A549 (cell line): Measurements from ENCODE around the gene FNBP1L. TPM values are rescaled to one million over a fixed set of nuclear protein-coding genes. Genes with fewer than 3 reads are reported as not detected.

Experiments used
- ATAC-seq, 2 experiments: fragments of 200-7000 bp in 1 of 2; fragments of >200 bp in 1 of 2; cut with Nextera tagmentation in 1 of 2; cut with Tn5 transposase in 1 of 2; 3 replicates each; pipeline versions ENCODE4 v1.8.0 to v1.9.1; 2018 to 2020; ENCODE audit warnings: mild to moderate bottlenecking in 1 of 2, moderate library complexity in 1 of 2
- CTCF ChIA-PET: fragments of 300-600 bp; sonication (Branson Sonifier 250); formaldehyde crosslinking; extraction: SDS; loops from one replicate; lab custom pipeline; 2021; ENCODE audit warnings: antibody characterized with exemption, inconsistent platforms; lab: Yijun Ruan, JAX
- POLR2A ChIA-PET: fragments of 350-600 bp; formaldehyde crosslinking; extraction: SDS; loops from one replicate; lab custom pipeline; 2021; ENCODE audit warnings: antibody characterized with exemption, inconsistent platforms; lab: Yijun Ruan, JAX
- DNase-seq, 2 experiments: peaks; one replicate each; pipeline versions ENCODE4 v3.0.0 to v3.0.0-alpha.2; 2011 to 2016; ENCODE audit warnings: low read depth in 1 of 2, low spot score in 1 of 2
- FAIRE-seq: peaks from 2 replicates; lab custom pipeline; 2011; peaks lifted over from hg19 to GRCh38; lab: Jason Lieb, UNC
- H3K27ac ChIP-seq, 2 experiments: fragments of >200 bp; sonication (Bioruptor Twin); formaldehyde crosslinking; 3 replicates each; pipeline ENCODE4 v1.5.1; 2016 to 2017
- H3K4me1 ChIP-seq: fragments of >200 bp; sonication (Bioruptor Twin); formaldehyde crosslinking; 3 replicates; pipeline ENCODE4 v1.6.1; 2016
- H3K4me2 ChIP-seq: fragments of >200 bp; sonication (Bioruptor Twin); formaldehyde crosslinking; 3 replicates; pipeline ENCODE4 v1.6.1; 2016
- H3K4me3 ChIP-seq: fragments of >200 bp; sonication (Bioruptor Twin); formaldehyde crosslinking; 3 replicates; pipeline ENCODE4 v1.5.1; 2016
- H3K9me3 ChIP-seq: fragments of >200 bp; sonication (Bioruptor Twin); formaldehyde crosslinking; 3 replicates; pipeline ENCODE4 v1.6.1; 2016
- CBX2 ChIP-seq: fragments of 200-600 bp; sonication (generic); IDR thresholded peaks from 2 replicates; pipeline ENCODE4 v1.6.1; 2016; ENCODE audit warnings: low read depth, mild to moderate bottlenecking, borderline replicate concordance
- CBX8 ChIP-seq: fragments of 200-600 bp; sonication (generic); IDR thresholded peaks from 2 replicates; pipeline ENCODE4 v1.6.1; 2016
- CEBPB ChIP-seq, 2 experiments: fragments of >200 bp in 1 of 2; sonication (Bioruptor Twin) in 1 of 2; formaldehyde crosslinking in 1 of 2; IDR thresholded peaks; 2 replicates each; pipeline ENCODE4 v1.6.1; 2012 to 2016
- E2F6 ChIP-seq: IDR thresholded peaks from 2 replicates; pipeline ENCODE4 v1.6.1; 2012; ENCODE audit warnings: low read depth, borderline replicate concordance
- ESRRA ChIP-seq: fragments of 150-350 bp; IDR thresholded peaks from 2 replicates; pipeline ENCODE4 v1.6.1; 2014; ENCODE audit warnings: mild to moderate bottlenecking, low read length, borderline replicate concordance
- FOSL2 ChIP-seq, 2 experiments: fragments of 450-650 bp in 1 of 2; fragments of >200 bp in 1 of 2; sonication (Bioruptor Twin) in 1 of 2; formaldehyde crosslinking; IDR thresholded peaks; 2 replicates each; pipeline versions ENCODE4 v1.5.0 to v1.6.1; 2016 to 2020; ENCODE audit warnings: mild to moderate bottlenecking in 1 of 2, moderate library complexity in 1 of 2
- FOXS1 ChIP-seq: fragments of 250-450 bp; sonication (Bioruptor Pico); IDR thresholded peaks from 2 replicates; pipeline ENCODE4 v1.5.0; 2020; ENCODE audit warnings: mild to moderate bottlenecking, moderate library complexity
- HDAC2 ChIP-seq: fragments of 200-600 bp; sonication (generic); IDR thresholded peaks from 2 replicates; pipeline ENCODE4 v1.6.1; 2016
- HOXA7 ChIP-seq: fragments of 250-450 bp; sonication (Bioruptor Pico); IDR thresholded peaks from 2 replicates; pipeline ENCODE4 v1.5.0; 2020; ENCODE audit warnings: mild to moderate bottlenecking, moderate library complexity
- JUN ChIP-seq, 2 experiments: fragments of >200 bp; sonication (Bioruptor Twin); formaldehyde crosslinking; IDR thresholded peaks; 2 replicates in 1 of 2; 3 replicates in 1 of 2; pipeline ENCODE4 v1.6.1; 2016 to 2017
- JUNB ChIP-seq: fragments of >200 bp; sonication (Bioruptor Twin); formaldehyde crosslinking; IDR thresholded peaks from 2 replicates; pipeline ENCODE4 v1.6.1; 2016
- KDM1A ChIP-seq: fragments of 200-600 bp; sonication (generic); IDR thresholded peaks from 2 replicates; pipeline ENCODE4 v1.6.1; 2016; ENCODE audit warnings: low read depth, mild to moderate bottlenecking
- KDM5A ChIP-seq: fragments of 200-600 bp; sonication (generic); IDR thresholded peaks from 2 replicates; pipeline ENCODE4 v1.6.1; 2016; ENCODE audit warnings: antibody characterized with exemption, mild to moderate bottlenecking
- MAZ ChIP-seq: fragments of 150-350 bp; IDR thresholded peaks from 2 replicates; pipeline ENCODE4 v1.6.1; 2014; ENCODE audit warnings: antibody characterized with exemption, low read depth, low read length, borderline replicate concordance
- MYC ChIP-seq: IDR thresholded peaks from 2 replicates; pipeline ENCODE4 v1.6.1; 2012; ENCODE audit warnings: mild to moderate bottlenecking, inconsistent platforms, low read length, improper control_type of control experiment, borderline replicate concordance
- NPAS2 ChIP-seq: fragments of 250-450 bp; sonication (Bioruptor Pico); IDR thresholded peaks from 2 replicates; pipeline ENCODE4 v1.8.0; 2022; ENCODE audit warnings: mild to moderate bottlenecking, moderate library complexity, borderline replicate concordance
- PHF8 ChIP-seq: fragments of 200-600 bp; sonication (generic); IDR thresholded peaks from 2 replicates; pipeline ENCODE4 v1.6.1; 2016; ENCODE audit warnings: low read depth, mild to moderate bottlenecking, antibody characterized with exemption, moderate library complexity, borderline replicate concordance
- POLR2AphosphoS2 ChIP-seq: conservative IDR thresholded peaks from 2 replicates; pipeline ENCODE4 v1.6.1; 2012; ENCODE audit warnings: low read length, improper control_type of control experiment, inconsistent platforms
- RAD21 ChIP-seq, 2 experiments: fragments of >200 bp in 1 of 2; sonication (Bioruptor Twin) in 1 of 2; formaldehyde crosslinking in 1 of 2; IDR thresholded peaks in 1 of 2; conservative IDR thresholded peaks in 1 of 2; 2 replicates in 1 of 2; 3 replicates in 1 of 2; pipeline ENCODE4 v1.6.1; 2012 to 2018; ENCODE audit warnings: inconsistent platforms in 1 of 2
- RARB ChIP-seq: fragments of 250-450 bp; sonication (Bioruptor Pico); IDR thresholded peaks from 2 replicates; pipeline ENCODE4 v1.8.0; 2021; ENCODE audit warnings: mild to moderate bottlenecking, moderate library complexity
- RCOR1 ChIP-seq: fragments of 150-350 bp; IDR thresholded peaks from 2 replicates; pipeline ENCODE4 v1.6.1; 2014; ENCODE audit warnings: antibody characterized with exemption, low read length, low read depth
- REST ChIP-seq: fragments of 200-600 bp; sonication (generic); IDR thresholded peaks from 2 replicates; pipeline ENCODE4 v1.6.1; 2016; ENCODE audit warnings: antibody characterized with exemption, mild to moderate bottlenecking, moderate library complexity
- RNF2 ChIP-seq: fragments of 200-600 bp; sonication (generic); IDR thresholded peaks from 2 replicates; pipeline ENCODE4 v1.6.1; 2016; ENCODE audit warnings: low read depth, mild to moderate bottlenecking, antibody characterized with exemption, moderate library complexity, borderline replicate concordance
- SMC3 ChIP-seq: fragments of >200 bp; sonication (Bioruptor Twin); formaldehyde crosslinking; IDR thresholded peaks from 3 replicates; pipeline ENCODE4 v1.6.1; 2018; ENCODE audit warnings: inconsistent platforms
- TFCP2L1 ChIP-seq: fragments of 250-450 bp; sonication (Bioruptor Pico); IDR thresholded peaks from 2 replicates; pipeline ENCODE4 v1.5.0; 2021; ENCODE audit warnings: mild to moderate bottlenecking
- TP53 ChIP-seq: fragments of 250-450 bp; sonication (Bioruptor Pico); IDR thresholded peaks from 2 replicates; pipeline ENCODE4 v1.5.0; 2021; ENCODE audit warnings: mild to moderate bottlenecking, moderate library complexity
- ZSCAN20 ChIP-seq: fragments of 250-450 bp; sonication (Bioruptor Pico); IDR thresholded peaks from 2 replicates; pipeline ENCODE4 v1.8.0; 2022; ENCODE audit warnings: mild to moderate bottlenecking, moderate library complexity
- polyA plus RNA-seq, 4 experiments: library from polyadenylated mRNA; depleted of rRNA in 3 of 4; stranded (reverse); fragments of >200 nt; fragmentation: RNase III in 1 of 4; extraction: RNeasy Plus Mini Kit Qiagen cat#74134 plus additional on column Dnase treatment in 1 of 4; gene quantifications; 2 replicates in 3 of 4; 3 replicates in 1 of 4; pipeline ENCODE4 v1.2.3, GENCODE V29; 2011 to 2017
- TF ChIP-seq, protein P1 (sequence below): fragments of 250-450 bp; sonication (Bioruptor Pico); IDR thresholded peaks from 2 replicates; pipeline ENCODE4 v1.5.0; 2020; ENCODE audit warnings: low read depth, mild to moderate bottlenecking, moderate library complexity
- TF ChIP-seq, protein P2 (sequence below): fragments of 450-650 bp; IDR thresholded peaks from 2 replicates; pipeline ENCODE4 v1.6.1; 2014; ENCODE audit warnings: antibody characterized with exemption

FNBP1L gene
- polyA plus RNA-seq, 2 of the 4 experiments (the other 2 are of a cell fraction): 19.8 to 42.3 TPM

GRCh38 chr1:93489756-93490155, 41.8 kb downstream of the FNBP1L start:
- Histone ChIP-seq H3K9me3 (no peaks in the 10 kb centered on the region), H3K4me2 (no peak overlapping the region), H3K4me3 (no peak overlapping the region), H3K27ac (no peak overlapping the region), H3K4me1 (no peaks in the 10 kb centered on the region)
- ChIA-PET POLR2A (no interaction called here), CTCF (no interaction called here)
- ATAC-seq (no peak), FAIRE-seq (no peak), DNase-seq (no peak)
- TF ChIP-seq ESRRA: no peak
- TF ChIP-seq HOXA7 (CRISPR knock-in tag): no peak
- TF ChIP-seq RAD21 (conservative IDR thresholded peaks at IDR 0.05 in 1 of 2, IDR thresholded peaks at IDR 0.05 in 1 of 2): no peak
- no peak for TF ChIP-seq MAZ
- no peak for TF ChIP-seq JUNB
- TF ChIP-seq KDM5A: no peak
- no peak for TF ChIP-seq REST
- TF ChIP-seq KDM1A: no peak
- no peak for TF ChIP-seq E2F6
- TF ChIP-seq RCOR1: no peak
- TF ChIP-seq TP53: no peak
- TF ChIP-seq CBX8: no peak
- no peak for TF ChIP-seq FOSL2 (IDR thresholded peaks at IDR 0.05)
- no peak for TF ChIP-seq FOSL2 (CRISPR knock-in tag; IDR thresholded peaks at IDR 0.05)
- TF ChIP-seq POLR2AphosphoS2: no peak
- TF ChIP-seq PHF8: no peak
- TF ChIP-seq RARB (CRISPR knock-in tag): no peak
- TF ChIP-seq ZSCAN20 (CRISPR knock-in tag): no peak
- no peak for TF ChIP-seq HDAC2
- no peak for TF ChIP-seq CBX2
- no peak for TF ChIP-seq NPAS2 (CRISPR knock-in tag)

DNA sequence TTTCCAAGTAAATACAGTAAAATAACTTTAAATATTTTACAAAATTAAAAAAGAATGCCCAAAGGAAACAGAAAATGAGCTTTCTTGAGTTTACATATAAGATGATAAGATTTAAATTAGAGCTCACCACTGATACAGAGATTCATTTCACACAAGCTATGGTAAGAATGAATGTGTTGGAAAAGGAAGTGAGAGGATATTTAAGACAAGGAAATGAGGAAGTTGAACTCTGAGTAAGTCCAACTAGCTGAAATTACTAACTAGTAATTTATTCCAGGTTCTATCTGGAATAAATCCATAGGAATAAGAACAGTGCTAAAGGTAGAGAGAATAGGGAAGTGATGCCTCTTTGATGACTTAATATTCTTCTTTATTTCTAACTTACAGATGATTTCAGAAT, 42.4 kb downstream of the FNBP1L start:
- CTCF ChIA-PET: no interaction called here
- no peak overlapping the region for H3K4me2 ChIP-seq
- TF ChIP-seq MYC: no peak
- no peak for TF ChIP-seq TFCP2L1 (CRISPR knock-in tag)
- TF ChIP-seq RAD21 (conservative IDR thresholded peaks at IDR 0.05 in 1 of 2, IDR thresholded peaks at IDR 0.05 in 1 of 2): no peak
- TF ChIP-seq FOXS1: no peak
- TF ChIP-seq PHF8: no peak
- no peak for TF ChIP-seq CEBPB (IDR thresholded peaks at IDR 0.05)
- TF ChIP-seq, protein P1, sequence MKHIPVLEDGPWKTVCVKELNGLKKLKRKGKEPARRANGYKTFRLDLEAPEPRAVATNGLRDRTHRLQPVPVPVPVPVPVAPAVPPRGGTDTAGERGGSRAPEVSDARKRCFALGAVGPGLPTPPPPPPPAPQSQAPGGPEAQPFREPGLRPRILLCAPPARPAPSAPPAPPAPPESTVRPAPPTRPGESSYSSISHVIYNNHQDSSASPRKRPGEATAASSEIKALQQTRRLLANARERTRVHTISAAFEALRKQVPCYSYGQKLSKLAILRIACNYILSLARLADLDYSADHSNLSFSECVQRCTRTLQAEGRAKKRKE (CRISPR knock-in tag): no peak
- TF ChIP-seq RNF2: no peak
- TF ChIP-seq, protein P2, sequence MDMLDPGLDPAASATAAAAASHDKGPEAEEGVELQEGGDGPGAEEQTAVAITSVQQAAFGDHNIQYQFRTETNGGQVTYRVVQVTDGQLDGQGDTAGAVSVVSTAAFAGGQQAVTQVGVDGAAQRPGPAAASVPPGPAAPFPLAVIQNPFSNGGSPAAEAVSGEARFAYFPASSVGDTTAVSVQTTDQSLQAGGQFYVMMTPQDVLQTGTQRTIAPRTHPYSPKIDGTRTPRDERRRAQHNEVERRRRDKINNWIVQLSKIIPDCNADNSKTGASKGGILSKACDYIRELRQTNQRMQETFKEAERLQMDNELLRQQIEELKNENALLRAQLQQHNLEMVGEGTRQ: no peak
- no peak for TF ChIP-seq JUN (IDR thresholded peaks at IDR 0.05)
- no peak for TF ChIP-seq SMC3
- TF ChIP-seq ZSCAN20 (CRISPR knock-in tag): no peak
- no peak for TF ChIP-seq POLR2AphosphoS2
- TF ChIP-seq, all 56 proteins: peak for 0
- no peak for DNase-seq
- Histone ChIP-seq H3K4me3 (no peak overlapping the region), H3K27ac (no peak overlapping the region), H3K9me3 (no peaks in the 10 kb centered on the region), H3K4me1 (no peaks in the 10 kb centered on the region)
- POLR2A ChIA-PET: no interaction called here
- ATAC-seq: no peak
- no peak for FAIRE-seq
